GM12801 (cell line): Measurements from ENCODE around the gene LMX1B.

Experiments
- TF ChIP-seq, protein P1 (sequence below): IDR thresholded peaks from one replicate; pipeline ENCODE4 v1.5.1; 2011; ENCODE audit warnings: control low read depth; ENCODE audit not compliant: insufficient read length; ENCODE audit errors: extremely low read depth

Gene LMX1B

DNA sequence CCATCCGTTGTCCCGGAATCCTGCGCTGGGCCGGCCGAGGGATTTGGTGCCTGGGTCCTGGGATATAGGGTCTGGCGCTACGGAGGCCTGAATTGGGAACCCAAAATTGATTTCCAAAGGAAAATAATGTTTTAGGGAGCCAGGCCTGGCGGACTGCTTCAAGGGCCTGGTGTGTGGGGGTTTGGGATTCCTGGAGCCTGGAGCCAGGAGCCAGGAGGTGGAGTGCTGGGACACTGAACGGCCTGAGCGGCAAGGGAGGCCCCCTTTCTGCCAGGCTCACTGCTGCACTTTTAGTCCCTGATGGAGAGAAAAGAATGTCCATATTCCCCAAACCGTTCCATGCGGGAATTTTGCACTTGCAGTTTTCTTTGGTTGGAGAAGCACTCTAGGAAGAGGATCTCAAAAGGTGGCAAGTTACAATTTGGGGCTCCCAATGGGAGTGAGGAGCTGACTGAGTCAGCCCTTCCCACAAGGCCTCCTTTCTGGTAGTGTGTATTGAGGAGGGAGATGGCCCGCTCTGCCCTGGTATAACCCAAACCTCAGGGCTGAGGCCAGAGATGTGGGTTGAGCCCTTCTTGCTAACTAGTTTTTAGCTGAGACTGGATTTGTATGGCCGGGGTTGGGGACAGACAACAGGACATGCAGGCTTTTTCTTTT lies 2.2 kb downstream of the LMX1B start:
- TF ChIP-seq, protein P1, sequence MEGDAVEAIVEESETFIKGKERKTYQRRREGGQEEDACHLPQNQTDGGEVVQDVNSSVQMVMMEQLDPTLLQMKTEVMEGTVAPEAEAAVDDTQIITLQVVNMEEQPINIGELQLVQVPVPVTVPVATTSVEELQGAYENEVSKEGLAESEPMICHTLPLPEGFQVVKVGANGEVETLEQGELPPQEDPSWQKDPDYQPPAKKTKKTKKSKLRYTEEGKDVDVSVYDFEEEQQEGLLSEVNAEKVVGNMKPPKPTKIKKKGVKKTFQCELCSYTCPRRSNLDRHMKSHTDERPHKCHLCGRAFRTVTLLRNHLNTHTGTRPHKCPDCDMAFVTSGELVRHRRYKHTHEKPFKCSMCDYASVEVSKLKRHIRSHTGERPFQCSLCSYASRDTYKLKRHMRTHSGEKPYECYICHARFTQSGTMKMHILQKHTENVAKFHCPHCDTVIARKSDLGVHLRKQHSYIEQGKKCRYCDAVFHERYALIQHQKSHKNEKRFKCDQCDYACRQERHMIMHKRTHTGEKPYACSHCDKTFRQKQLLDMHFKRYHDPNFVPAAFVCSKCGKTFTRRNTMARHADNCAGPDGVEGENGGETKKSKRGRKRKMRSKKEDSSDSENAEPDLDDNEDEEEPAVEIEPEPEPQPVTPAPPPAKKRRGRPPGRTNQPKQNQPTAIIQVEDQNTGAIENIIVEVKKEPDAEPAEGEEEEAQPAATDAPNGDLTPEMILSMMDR, result no peak

DNA sequence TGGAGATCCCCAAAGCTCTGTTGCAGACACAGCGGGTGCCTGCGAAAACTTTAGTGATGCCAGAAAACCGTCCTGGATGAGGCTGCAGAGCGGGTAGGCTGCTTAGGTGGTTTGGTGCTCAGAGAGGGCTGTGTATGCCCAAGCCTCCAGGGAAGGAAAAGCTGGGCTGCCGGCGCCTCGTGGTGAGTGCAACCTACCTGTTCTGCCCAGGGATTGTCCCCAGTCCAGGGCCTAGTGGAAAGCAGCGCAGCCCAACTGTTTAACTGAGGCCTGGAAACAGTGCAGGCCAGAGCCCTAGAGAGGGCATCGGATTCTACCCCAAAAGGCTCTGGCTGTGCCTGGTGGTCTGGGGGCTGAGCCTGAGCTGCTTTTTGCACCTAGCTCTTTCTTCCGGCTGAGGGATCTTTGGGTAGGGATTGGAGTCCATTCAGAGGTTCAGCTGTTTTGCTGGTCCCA lies 2.8 kb downstream of the LMX1B start:
- TF ChIP-seq, protein P1, result no peak

DNA sequence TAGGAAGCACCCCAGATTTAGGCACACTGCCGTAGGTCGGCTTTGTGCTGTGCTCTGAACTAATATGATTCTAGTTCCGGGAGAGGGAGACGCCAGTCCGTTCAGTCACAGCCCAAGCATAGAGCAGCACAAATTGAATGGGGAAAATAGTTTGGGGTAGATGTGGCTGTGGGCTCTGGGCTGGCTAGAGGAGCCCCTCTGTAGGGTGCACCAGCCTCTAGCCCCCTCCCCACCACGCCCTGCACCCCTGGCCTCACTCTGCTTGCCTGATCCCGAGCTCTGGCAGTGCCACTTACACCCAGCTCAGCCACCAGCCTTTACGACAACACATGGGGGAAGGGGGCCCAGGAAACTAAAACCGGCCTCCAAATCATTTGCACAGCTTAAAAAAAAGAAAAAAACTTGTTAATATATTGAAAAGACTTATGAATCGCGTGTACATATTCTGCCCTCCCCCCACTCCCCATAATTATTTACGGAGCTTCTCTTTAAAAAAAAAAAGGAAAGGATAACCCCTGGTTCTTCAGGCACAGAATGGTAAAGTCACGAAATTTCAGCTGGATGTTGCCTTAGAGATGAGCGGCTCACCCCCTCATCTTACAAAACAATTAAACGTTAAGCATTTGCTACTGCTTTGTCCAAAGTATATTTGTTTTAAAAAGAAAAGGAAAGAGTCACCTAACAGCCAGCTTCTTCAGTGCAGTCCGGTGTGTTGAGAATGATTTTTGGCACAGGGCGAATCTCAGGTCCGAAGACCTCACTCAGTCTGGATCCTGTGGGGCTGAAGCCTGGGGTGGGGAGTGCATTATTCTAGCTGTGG lies 3.5 kb downstream of the LMX1B start:
- TF ChIP-seq, protein P1, result no peak

DNA sequence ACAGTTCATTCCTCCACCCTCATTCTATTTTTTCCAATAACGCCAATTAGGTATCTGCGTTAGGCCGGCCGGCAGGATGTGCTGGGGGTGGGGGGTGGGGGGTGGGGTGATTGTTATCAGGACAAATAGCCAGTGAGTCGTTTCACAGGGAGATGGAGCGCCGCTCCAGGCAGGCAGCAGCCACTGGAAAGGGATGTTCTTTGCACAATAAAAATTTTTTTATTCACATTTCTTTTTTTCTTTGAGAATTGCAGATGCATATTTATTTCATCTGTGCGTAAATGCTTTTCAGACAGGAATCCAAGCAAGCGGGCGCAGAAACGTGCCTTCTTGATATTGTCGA lies 4.1 kb downstream of the LMX1B start:
- TF ChIP-seq, protein P1, result no peak

DNA sequence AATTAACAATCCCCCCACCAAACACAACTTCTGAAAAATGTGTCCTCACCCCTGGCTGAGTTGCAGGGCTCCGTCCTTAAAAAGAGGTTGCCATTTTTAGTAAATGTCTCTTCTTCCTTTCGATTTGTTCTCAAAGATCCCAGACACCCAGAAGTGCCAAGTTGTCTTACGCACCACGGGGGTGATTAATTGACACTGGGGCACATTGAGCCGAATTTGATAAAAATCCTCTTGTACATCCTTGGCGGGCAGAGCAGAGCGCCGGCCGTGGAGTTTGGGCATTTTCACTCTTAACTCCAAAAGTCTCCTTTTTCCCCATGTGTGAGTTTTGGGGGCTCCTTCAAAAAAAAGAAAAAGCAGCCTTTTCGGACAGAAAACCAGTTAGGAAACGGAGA lies 4.5 kb downstream of the LMX1B start:
- TF ChIP-seq, protein P1, result no peak

DNA sequence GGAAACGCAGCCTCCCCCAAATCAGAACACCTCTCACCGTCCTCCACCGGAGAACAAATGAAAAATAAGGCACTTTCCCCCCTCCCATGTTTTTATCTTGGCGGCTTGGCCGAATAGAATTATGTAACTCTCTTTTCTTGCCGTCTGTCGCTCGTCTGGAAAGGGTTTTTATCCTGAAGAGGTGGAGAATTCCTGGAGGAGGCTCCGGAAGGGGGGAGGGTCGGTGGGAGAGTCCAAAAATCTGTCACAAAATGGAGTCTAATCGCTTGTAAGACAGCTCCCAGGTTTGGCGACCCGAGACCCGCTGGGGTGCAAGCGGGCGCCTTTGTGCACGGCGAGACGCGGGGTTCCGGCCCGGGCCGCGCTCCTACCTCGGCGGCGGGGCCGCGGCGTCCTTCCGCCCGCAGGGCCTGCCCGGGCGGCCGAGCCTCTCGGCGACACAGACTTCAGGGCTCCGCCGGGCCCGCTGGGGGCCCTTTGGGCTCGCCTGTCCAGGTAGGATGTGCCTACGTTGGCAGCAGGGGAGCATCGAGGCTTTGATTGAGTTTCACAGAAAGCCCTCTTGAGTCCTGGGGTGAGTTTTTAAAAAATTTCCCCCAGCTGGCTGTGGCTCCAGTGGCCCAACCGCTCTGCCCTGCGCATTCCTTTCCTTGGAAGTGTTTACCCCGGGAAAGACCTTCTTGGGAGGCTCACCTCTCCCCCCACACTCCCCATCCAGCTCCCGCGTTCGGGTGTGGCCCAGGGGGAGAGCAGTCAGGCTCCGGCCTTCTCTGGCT lies 5.0 kb downstream of the LMX1B start:
- TF ChIP-seq, protein P1, result no peak
